ENCODE measurements around the gene HLA-A.
"Not testable (repeated sequence)": the region's sequence is repeated elsewhere in the genome, so short reads cannot be mapped to it uniquely, and the experiment has no call there.

Gene HLA-A

DNA sequence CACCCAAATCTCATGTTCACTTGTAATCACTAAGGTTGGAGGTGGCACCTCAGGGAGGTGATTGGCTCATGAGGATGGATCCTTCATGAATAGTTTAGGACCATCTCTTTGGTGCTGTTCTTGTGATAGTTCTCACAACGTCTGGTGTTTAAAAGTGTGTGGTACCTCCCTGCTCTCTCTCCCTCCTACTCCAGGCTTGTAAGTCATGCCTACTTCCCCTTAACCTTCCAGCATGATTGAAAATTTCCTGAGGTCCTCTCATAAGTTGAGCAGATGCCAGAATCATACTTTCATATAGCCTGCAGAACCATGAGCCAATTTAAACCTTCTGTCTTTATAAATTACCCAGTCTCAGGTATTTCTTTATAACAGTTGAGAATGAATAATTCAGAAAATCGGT is 16.6 kb downstream of the HLA-A start:
- TF ChIP-seq L3MBTL2 (conservative IDR thresholded peaks at IDR 0.05): no peak
- no peak for TF ChIP-seq FOXA1 (IDR thresholded peaks at IDR 0.05)
- no peak for TF ChIP-seq HDGF (IDR thresholded peaks at IDR 0.05; ENCODE audit: borderline replicate concordance)
- no peak for TF ChIP-seq TARDBP (IDR thresholded peaks at IDR 0.05)
- no peak for TF ChIP-seq ZNF384 (IDR thresholded peaks at IDR 0.05)
- no peak for TF ChIP-seq CTBP1 (IDR thresholded peaks at IDR 0.05; ENCODE audit: borderline replicate concordance)
- no peak for TF ChIP-seq ARNT (IDR thresholded peaks at IDR 0.05)
- no peak for TF ChIP-seq ELF4 (IDR thresholded peaks at IDR 0.05)
- TF ChIP-seq, protein P1, sequence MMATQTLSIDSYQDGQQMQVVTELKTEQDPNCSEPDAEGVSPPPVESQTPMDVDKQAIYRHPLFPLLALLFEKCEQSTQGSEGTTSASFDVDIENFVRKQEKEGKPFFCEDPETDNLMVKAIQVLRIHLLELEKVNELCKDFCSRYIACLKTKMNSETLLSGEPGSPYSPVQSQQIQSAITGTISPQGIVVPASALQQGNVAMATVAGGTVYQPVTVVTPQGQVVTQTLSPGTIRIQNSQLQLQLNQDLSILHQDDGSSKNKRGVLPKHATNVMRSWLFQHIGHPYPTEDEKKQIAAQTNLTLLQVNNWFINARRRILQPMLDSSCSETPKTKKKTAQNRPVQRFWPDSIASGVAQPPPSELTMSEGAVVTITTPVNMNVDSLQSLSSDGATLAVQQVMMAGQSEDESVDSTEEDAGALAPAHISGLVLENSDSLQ (IDR thresholded peaks at IDR 0.05): no peak
- POLR2A ChIA-PET: no interaction called here
- CTCF ChIA-PET: no interaction called here
- DNase-seq (ENCODE audit: extremely low spot score): no peak

DNA sequence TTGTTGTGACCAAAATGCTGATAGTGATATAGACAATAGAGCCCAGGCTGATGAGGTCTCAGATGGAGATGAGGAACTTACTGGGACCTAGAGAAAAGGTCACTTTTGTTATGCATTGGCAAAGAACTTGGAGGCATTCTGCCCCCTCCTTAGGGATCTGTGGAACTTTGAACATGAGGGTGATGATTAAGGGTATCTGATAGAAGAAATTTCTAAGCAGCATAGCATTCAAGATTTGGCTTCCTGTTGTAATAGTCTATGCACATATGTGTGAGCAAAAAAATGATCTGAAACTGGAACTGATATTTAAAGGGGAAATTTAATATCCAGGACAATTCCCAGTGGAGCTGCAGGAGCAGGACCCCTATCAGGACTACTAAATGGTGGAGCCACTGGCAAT is 17.1 kb downstream of the HLA-A start:
- ChIA-PET POLR2A (no interaction called here), CTCF (no interaction called here)

DNA sequence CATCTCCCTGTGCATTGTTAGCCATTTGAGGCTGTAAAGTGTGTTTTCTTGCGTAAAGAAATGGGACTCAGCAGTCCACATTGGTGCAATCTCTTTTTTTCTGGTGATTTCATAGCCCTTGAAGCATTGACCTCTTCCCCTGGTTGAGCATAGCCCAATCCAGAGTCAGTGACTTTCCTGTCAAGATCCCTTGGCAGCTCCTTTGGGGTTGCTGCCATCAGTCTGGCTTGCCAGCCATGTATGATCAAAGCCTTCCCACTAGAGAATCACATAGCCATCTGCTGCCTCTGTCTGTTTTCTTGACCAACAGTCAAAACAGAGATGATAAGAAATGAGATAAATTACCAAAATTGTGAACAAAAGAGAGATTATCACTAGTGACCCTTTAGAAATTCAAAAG is 19.6 kb downstream of the HLA-A start:
- POLR2A ChIA-PET: no interaction called here
- no peak for DNase-seq (ENCODE audit: extremely low spot score)
- TF ChIP-seq FOXA1 (IDR thresholded peaks at IDR 0.05): no peak
- TF ChIP-seq CTBP1 (IDR thresholded peaks at IDR 0.05; ENCODE audit: borderline replicate concordance): no peak
- TF ChIP-seq BHLHE40 (IDR thresholded peaks at IDR 0.05; ENCODE audit: borderline replicate concordance): no peak
- no peak for TF ChIP-seq ELF4 (IDR thresholded peaks at IDR 0.05)
- TF ChIP-seq ZNF384 (IDR thresholded peaks at IDR 0.05): no peak
- TF ChIP-seq SUZ12 (IDR thresholded peaks at IDR 0.05): no peak
- TF ChIP-seq, protein P1 (IDR thresholded peaks at IDR 0.05): no peak
- no peak for TF ChIP-seq FOXM1 (IDR thresholded peaks at IDR 0.05; ENCODE audit: borderline replicate concordance)
- TF ChIP-seq ARNT (IDR thresholded peaks at IDR 0.05): no peak
- CTCF ChIA-PET: no interaction called here

More for the DNA sequence above, 17.1 kb downstream of the HLA-A start:
- TF ChIP-seq NFRKB (IDR thresholded peaks at IDR 0.05): no peak
- TF ChIP-seq HDGF (IDR thresholded peaks at IDR 0.05; ENCODE audit: borderline replicate concordance): no peak
- no peak for TF ChIP-seq SUZ12 (IDR thresholded peaks at IDR 0.05)
- no peak for TF ChIP-seq FOXK2 (IDR thresholded peaks at IDR 0.05)
- TF ChIP-seq SP1 (IDR thresholded peaks at IDR 0.05): no peak
- no peak for TF ChIP-seq FOXM1 (IDR thresholded peaks at IDR 0.05; ENCODE audit: borderline replicate concordance)
- TF ChIP-seq, protein P1 (IDR thresholded peaks at IDR 0.05): no peak
- TF ChIP-seq TARDBP (IDR thresholded peaks at IDR 0.05): no peak
- TF ChIP-seq CTBP1 (IDR thresholded peaks at IDR 0.05; ENCODE audit: borderline replicate concordance): no peak
- no peak for TF ChIP-seq BHLHE40 (IDR thresholded peaks at IDR 0.05; ENCODE audit: borderline replicate concordance)
- no peak for TF ChIP-seq LEF1 (IDR thresholded peaks at IDR 0.05; ENCODE audit: borderline replicate concordance)
- TF ChIP-seq ELF4 (IDR thresholded peaks at IDR 0.05): no peak
- no peak for TF ChIP-seq ARNT (IDR thresholded peaks at IDR 0.05)
- TF ChIP-seq L3MBTL2 (conservative IDR thresholded peaks at IDR 0.05): no peak
- no peak for TF ChIP-seq FOXA1 (IDR thresholded peaks at IDR 0.05)
- TF ChIP-seq ZNF384 (IDR thresholded peaks at IDR 0.05): no peak
- no peak for DNase-seq (ENCODE audit: extremely low spot score)

DNA sequence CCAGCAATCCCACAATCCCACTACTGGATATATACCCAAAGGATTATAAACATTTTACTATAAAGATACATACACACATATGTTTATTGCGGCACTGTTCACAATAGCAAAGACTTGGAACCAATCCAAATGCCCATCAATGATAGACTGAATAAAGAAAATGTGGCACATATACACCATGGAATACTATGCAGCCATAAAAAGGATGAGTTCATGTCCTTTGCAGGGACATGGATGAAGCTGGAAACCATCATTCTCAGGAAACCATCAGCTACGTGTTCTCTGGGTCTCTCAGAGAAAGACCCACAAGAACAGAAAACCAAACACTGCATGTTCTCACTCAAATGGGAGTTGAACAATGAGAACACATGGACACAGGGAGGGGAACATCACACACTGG is 21.4 kb downstream of the HLA-A start:
- POLR2A ChIA-PET; CTCF ChIA-PET; DNase-seq (ENCODE audit: extremely low spot score): not testable (repeated sequence)

DNA sequence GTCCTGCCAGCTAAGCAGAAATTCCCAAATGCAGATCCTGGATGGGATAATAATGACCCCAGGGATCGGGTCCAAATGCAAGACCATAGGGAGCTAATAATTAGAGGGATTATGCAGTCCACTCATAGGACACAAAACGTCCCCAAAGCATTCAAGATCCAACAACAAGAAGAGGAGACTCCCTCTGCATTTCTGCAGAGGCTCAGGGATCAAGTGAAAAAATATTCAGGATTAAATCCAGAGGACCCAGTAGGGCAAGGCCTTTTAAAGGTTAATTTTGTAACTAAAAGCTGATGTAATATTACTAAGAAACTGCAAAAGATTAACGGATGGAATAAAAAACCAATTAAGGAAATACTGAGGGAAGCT is 22.2 kb downstream of the HLA-A start:
- no peak for DNase-seq (ENCODE audit: extremely low spot score)
- ChIA-PET CTCF (interaction anchor here (0.9 kb wide), 1 partner anchor 13 kb away, joined by 3 read pairs; no protein-coding TSS in a partner anchor), POLR2A (interaction anchor here (1.8 kb wide), 1 partner anchor 11 kb away, joined by 7 read pairs; no protein-coding TSS in a partner anchor)
- TF ChIP-seq FOXK2 (IDR thresholded peaks at IDR 0.05): no peak
- no peak for TF ChIP-seq NFRKB (IDR thresholded peaks at IDR 0.05)
- TF ChIP-seq BHLHE40 (IDR thresholded peaks at IDR 0.05; ENCODE audit: borderline replicate concordance): no peak
- TF ChIP-seq HDGF (IDR thresholded peaks at IDR 0.05; ENCODE audit: borderline replicate concordance): no peak
- TF ChIP-seq ELF4 (IDR thresholded peaks at IDR 0.05): no peak
- no peak for TF ChIP-seq SP1 (IDR thresholded peaks at IDR 0.05)
- no peak for TF ChIP-seq ARNT (IDR thresholded peaks at IDR 0.05)
- no peak for TF ChIP-seq ZNF384 (IDR thresholded peaks at IDR 0.05)
- TF ChIP-seq LEF1 (IDR thresholded peaks at IDR 0.05; ENCODE audit: borderline replicate concordance): no peak
- TF ChIP-seq SUZ12 (IDR thresholded peaks at IDR 0.05): no peak
- no peak for TF ChIP-seq CTBP1 (IDR thresholded peaks at IDR 0.05; ENCODE audit: borderline replicate concordance)
- no peak for TF ChIP-seq TARDBP (IDR thresholded peaks at IDR 0.05)
- no peak for TF ChIP-seq FOXM1 (IDR thresholded peaks at IDR 0.05; ENCODE audit: borderline replicate concordance)
- TF ChIP-seq, protein P1 (IDR thresholded peaks at IDR 0.05): no peak
- TF ChIP-seq FOXA1 (IDR thresholded peaks at IDR 0.05): no peak
- TF ChIP-seq L3MBTL2 (conservative IDR thresholded peaks at IDR 0.05): no peak

DNA sequence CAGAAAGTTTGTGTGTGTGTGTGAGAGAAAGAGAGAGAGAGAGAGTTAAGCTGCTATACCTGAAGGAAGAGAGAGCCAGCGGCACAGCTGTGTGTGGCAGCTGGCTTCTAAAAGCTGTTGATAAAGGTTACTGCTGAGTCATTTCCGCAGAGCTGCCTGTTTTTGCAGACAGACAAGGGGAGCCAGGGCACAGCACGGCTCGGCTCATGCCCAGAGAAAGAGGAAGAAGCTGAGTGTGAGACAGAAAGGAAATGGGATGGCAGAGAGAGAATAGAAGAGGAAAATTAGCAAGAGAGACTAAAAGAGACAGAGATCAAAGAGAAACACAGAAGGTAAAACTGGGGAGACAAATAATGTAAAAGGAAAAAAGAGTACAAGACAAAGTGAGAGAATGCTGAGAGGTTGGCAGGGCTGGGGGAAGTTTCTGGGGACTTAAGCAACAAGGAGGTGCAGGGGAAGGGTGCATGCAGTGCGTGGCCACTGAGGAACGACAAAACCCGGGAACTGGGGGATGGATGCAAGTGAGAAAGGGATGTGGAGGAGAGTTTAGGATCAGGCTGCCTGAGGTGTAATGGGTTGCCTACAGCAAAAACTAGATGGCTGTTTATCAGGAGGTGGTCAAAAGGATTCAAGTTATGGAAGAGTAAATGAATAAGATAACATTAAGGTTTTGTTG is 22.7 kb downstream of the HLA-A start:
- ChIA-PET CTCF (interaction anchor here (0.9 kb wide), 1 partner anchor 12 kb away, joined by 3 read pairs; no protein-coding TSS in a partner anchor), POLR2A (interaction anchor here (1.8 kb wide), 1 partner anchor 11 kb away, joined by 7 read pairs; no protein-coding TSS in a partner anchor)
- no peak for DNase-seq (ENCODE audit: extremely low spot score)
- TF ChIP-seq CTBP1 (IDR thresholded peaks at IDR 0.05; ENCODE audit: borderline replicate concordance): no peak
